ENCODE data around the gene WDR11.

- TF ChIP-seq CTCF (IDR thresholded peaks at IDR 0.05; ENCODE audit: low read length) (no peak), EZH2 (optimal IDR thresholded peaks at IDR 0.05; ENCODE audit: low read depth, low read length) (no peak)
Observed at GRCh38 chr10:120861178-120861855, 10.2 kb downstream of the WDR11 start.

Data from MM.1S (cell line).